ENCODE results near the gene ACAN. TPM values are rescaled to one million over a fixed set of nuclear protein-coding genes. Genes with fewer than 3 reads are reported as not detected.

Gene ACAN
- total and polyA plus RNA-seq, 5 donors: 0.14 to 0.86 (median 0.18) TPM

DNA sequence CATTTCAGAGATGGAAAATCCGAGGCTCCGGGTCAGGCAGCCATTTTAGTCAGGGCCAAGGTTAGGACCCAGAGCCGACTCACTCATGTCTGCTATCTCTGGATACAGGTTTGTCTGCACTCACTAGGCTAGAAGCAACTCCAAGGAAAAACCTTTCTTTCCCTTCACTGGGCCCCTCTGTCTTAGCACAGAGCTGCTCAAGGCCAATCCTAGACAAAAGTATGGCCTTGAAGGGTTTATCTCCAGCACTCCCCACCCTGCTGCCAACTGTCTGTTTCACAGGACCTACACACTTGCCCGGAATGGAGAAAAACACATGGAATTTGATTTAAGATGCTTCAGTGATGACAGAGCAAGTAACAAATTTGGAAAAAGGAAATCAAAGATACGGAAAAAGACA is 25.6 kb downstream of the ACAN start:
- no peaks in the 10 kb centered on the region for H3K4me1 ChIP-seq (ENCODE audit: control insufficient read depth, insufficient read depth, low read length)
- ATAC-seq (no peak), DNase-seq (no peak)
- no peaks in the 10 kb centered on the region for H3K9me3 ChIP-seq (ENCODE audit: control insufficient read depth, low read length)
- H3K27me3 ChIP-seq (ENCODE audit: control insufficient read depth, insufficient read depth): no peaks in the 10 kb centered on the region
- H3K27ac ChIP-seq (ENCODE audit: low read length): no peak overlapping the region
- H3K4me3 ChIP-seq (ENCODE audit: low read length): no peak overlapping the region
- intact Hi-C loops (cut with DNase I): loop anchor here in 1 of 4 donors (10.0 kb wide), 1 partner anchor 174 kb away; no protein-coding TSS in a partner anchor
- WGBS: 75% methylated on average over 5 of the region's 5 CpGs

DNA sequence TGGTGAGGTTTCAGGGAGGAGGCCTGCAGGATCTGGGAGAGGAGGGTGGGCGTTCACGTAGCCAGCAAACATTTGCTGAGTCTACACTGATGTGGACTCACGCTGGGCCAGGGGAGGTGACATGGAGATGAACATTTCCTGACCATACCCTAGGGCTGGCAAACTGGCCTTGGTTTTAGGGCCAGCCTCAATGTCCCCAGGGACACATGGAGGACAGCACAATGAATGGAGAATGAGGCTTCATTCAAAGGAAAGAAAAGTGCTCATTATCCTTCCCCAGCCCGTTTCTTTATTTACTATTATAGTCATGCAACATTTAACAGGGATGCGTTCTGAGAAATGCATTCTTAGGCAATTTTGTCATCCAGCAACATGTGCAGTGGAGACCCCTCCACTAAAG is 26.8 kb downstream of the ACAN start:
- Histone ChIP-seq H3K4me3 (ENCODE audit: low read length) (no peak overlapping the region), H3K9me3 (ENCODE audit: control insufficient read depth, low read length) (no peaks in the 10 kb centered on the region), H3K27ac (ENCODE audit: low read length) (no peak overlapping the region), H3K4me1 (ENCODE audit: control insufficient read depth, insufficient read depth, low read length) (no peaks in the 10 kb centered on the region), H3K27me3 (ENCODE audit: control insufficient read depth, insufficient read depth) (no peaks in the 10 kb centered on the region)
- WGBS: 57% methylated on average over 5 of the region's 5 CpGs
- intact Hi-C loops (cut with DNase I): loop anchor here in 2 of 4 donors (10.0 kb wide), 2 partner anchors 175 to 205 kb away; partner anchors contain the start of gene AEN (in 1 of the 2)
- ATAC-seq: no peak
- DNase-seq: no peak

DNA sequence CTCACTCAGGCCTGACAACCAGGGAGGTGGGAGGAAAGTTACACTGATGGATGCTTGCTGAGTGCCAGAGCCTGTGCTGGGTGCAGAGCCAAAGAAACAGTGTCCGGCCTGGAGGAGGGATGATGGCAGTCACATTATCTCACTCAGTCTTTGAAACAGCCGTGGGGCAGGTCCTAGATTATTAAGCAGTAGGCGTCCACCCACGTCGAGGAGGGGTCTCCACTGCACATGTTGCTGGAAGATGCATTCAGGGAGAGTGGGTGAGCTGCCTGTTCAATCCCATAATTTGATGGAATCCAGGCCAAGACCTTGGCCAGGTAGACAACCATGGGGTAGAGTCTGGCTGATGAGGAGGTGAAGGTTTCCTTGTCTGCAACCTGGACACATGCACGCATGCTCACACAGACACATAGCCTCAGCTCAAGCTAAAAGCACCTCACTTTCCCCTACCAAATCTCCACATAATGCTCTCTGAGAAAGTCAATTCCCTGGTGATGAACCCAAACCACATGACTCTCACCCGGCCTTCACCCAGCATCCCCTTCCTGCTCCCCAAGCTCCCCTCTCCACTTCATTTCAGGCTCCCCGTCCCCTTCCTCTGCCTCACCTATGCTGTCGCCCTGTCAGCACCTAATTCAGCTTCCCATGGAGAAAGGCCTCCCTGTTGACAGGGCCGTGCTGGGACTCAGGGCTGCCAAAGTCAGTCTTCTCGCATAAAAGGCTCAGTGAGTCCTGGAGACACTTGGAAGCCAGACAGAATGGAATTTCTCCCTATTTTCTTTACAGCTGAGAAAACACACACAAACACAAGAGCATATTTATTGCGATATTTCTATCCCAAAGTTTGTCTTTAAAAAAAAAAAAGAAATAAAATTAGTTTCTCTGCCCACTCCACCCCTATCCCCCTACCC is 29.8 kb downstream of the ACAN start:
- Histone ChIP-seq H3K4me1 (ENCODE audit: control insufficient read depth, insufficient read depth, low read length) (no peaks in the 10 kb centered on the region), H3K27ac (ENCODE audit: low read length) (no peak overlapping the region), H3K9me3 (ENCODE audit: control insufficient read depth, low read length) (no peaks in the 10 kb centered on the region), H3K27me3 (ENCODE audit: control insufficient read depth, insufficient read depth) (no peaks in the 10 kb centered on the region), H3K4me3 (ENCODE audit: low read length) (no peak overlapping the region)
- DNase-seq (no peak), ATAC-seq (no peak)
- intact Hi-C loops (cut with DNase I): loop anchor here in 2 of 4 donors (10.0 kb wide), 2 partner anchors 178 to 208 kb away; partner anchors contain the start of gene AEN (in 1 of the 2)
- WGBS: 61% methylated on average over 12 of the region's 12 CpGs

DNA sequence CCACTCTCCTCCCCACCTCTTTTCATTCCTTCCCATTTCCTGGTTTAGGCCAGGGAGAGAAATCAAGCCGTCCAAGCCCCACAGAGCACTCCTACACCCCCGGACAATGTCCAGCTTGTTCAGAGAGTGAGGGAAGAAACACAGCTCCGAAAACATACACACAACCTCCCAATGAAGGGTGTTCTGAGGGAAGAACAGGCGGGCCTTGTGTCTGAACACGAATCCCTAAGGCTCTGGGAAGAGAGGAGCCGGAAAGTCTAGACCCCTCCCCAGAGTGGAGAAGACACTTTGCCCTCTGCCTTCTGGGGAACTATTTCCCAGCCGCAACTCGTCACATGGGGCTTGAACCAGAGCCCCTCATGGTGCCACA is 30.5 kb downstream of the ACAN start:
- intact Hi-C loops (cut with DNase I): loop anchor here in 3 of 4 donors (1.0 to 10.0 kb wide), 4 partner anchors 176 to 209 kb away; partner anchors contain the start of gene AEN (in 1 of the 3)
- WGBS: 47% methylated on average over 8 of the region's 8 CpGs
- no peaks in the 10 kb centered on the region for H3K9me3 ChIP-seq (ENCODE audit: control insufficient read depth, low read length)
- peak in 1 of 2 donors; percentile 23 for ATAC-seq
- no peak overlapping the region for H3K4me3 ChIP-seq (ENCODE audit: low read length)
- no peaks in the 10 kb centered on the region for H3K4me1 ChIP-seq (ENCODE audit: control insufficient read depth, insufficient read depth, low read length)
- no peak for DNase-seq
- no peaks in the 10 kb centered on the region for H3K27me3 ChIP-seq (ENCODE audit: control insufficient read depth, insufficient read depth)
- no peak overlapping the region for H3K27ac ChIP-seq (ENCODE audit: low read length)

DNA sequence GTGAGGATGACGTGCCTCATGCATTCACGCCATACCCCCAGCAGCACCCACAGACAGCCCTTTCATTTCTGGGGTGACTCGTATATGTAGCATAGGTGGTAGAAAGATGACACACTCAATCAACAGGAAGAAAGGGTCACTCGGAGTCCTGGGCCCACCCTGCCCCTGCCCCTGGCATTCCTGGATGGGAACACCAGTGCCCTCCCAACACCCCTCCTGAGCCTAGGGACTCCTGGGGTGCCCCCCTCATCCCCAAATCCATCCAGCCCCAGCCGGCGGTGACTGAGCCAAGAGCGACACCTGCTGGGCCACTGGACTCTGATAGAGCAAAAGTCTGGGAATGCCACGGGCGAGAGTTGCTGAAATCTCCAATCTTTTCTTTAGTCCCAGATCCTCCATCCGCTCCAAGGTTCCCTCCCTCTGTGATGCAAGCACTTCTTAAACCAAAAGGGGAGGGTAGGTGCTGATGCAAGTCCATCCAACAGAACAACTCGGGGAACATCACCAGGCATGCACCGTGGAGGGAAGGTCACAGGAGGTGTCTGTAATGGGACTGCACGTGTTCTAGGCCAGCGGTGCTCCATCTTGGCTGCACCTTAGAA is 31.1 kb downstream of the ACAN start:
- intact Hi-C loops (cut with DNase I): loop anchor here in 3 of 4 donors (1.0 to 10.0 kb wide), 4 partner anchors 177 to 210 kb away; partner anchors contain the start of gene AEN (in 1 of the 3)
- Histone ChIP-seq H3K4me1 (ENCODE audit: control insufficient read depth, insufficient read depth, low read length) (no peaks in the 10 kb centered on the region), H3K27me3 (ENCODE audit: control insufficient read depth, insufficient read depth) (no peaks in the 10 kb centered on the region), H3K4me3 (ENCODE audit: low read length) (no peak overlapping the region), H3K9me3 (ENCODE audit: control insufficient read depth, low read length) (no peaks in the 10 kb centered on the region), H3K27ac (ENCODE audit: low read length) (no peak overlapping the region)
- ATAC-seq: peak; percentile 77 to 81
- 35% methylated on average over 14 of the region's 14 CpGs for WGBS
- DNase-seq: peak; percentile 67 to 83 (median 83)

DNA sequence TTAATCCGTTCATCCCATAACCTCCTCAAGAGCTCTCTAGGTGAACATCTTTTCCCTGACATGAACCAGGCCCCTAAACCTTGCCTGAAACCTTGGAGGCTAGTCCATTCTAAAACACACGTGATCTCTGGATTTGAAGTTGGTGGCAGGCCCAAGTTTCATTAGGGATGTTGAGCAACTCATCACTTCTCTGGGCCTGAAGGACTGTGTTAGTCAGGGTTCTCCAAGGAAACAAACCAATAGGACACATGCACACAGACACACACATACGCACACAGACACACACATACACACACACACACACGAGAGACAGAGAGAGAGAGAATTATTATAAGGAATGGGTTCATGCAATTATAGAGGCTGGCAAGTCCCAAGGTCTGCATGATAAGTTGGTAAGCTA is 31.9 kb downstream of the ACAN start:
- Histone ChIP-seq H3K27ac (ENCODE audit: low read length) (no peak overlapping the region), H3K9me3 (ENCODE audit: control insufficient read depth, low read length) (no peaks in the 10 kb centered on the region), H3K4me3 (ENCODE audit: low read length) (no peak overlapping the region), H3K4me1 (ENCODE audit: control insufficient read depth, insufficient read depth, low read length) (no peaks in the 10 kb centered on the region), H3K27me3 (ENCODE audit: control insufficient read depth, insufficient read depth) (no peaks in the 10 kb centered on the region)
- intact Hi-C loops (cut with DNase I): loop anchor here in 2 of 4 donors (2.0 to 10.0 kb wide), 3 partner anchors 178 to 210 kb away; partner anchors contain the start of gene AEN (in 1 of the 2)
- 85% methylated on average over 4 of the region's 4 CpGs for WGBS
- DNase-seq (no peak), ATAC-seq (no peak)

DNA sequence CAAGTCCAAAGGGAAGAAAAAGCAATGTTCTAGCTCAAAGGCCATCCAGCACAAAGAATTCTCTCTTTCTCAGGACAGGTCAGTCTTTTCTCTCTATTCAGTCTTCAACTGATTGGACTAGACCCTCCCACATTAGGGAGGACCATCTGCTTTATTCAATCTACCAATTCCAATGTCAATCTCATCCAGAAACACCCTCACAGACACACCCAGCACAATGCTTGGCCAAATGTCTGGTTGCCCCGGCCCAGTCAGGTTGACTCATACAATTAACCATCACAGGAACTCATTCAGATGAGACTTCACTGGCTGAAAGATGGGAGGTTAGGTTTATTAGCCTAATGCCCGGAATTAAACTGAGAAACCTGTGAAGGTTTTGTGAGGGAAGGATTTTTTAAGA is 32.4 kb downstream of the ACAN start:
- WGBS: 57% methylated on average over 2 of the region's 2 CpGs
- ATAC-seq (peak in 1 of 2 donors; percentile 19), DNase-seq (no peak)
- Histone ChIP-seq H3K27ac (ENCODE audit: low read length) (no peak overlapping the region), H3K4me1 (ENCODE audit: control insufficient read depth, insufficient read depth, low read length) (no peaks in the 10 kb centered on the region), H3K4me3 (ENCODE audit: low read length) (no peak overlapping the region), H3K27me3 (ENCODE audit: control insufficient read depth, insufficient read depth) (no peaks in the 10 kb centered on the region), H3K9me3 (ENCODE audit: control insufficient read depth, low read length) (no peaks in the 10 kb centered on the region)
- intact Hi-C loops (cut with DNase I): loop anchor here in 2 of 4 donors (2.0 to 10.0 kb wide), 3 partner anchors 179 to 211 kb away; partner anchors contain the start of gene AEN (in 1 of the 2)

DNA sequence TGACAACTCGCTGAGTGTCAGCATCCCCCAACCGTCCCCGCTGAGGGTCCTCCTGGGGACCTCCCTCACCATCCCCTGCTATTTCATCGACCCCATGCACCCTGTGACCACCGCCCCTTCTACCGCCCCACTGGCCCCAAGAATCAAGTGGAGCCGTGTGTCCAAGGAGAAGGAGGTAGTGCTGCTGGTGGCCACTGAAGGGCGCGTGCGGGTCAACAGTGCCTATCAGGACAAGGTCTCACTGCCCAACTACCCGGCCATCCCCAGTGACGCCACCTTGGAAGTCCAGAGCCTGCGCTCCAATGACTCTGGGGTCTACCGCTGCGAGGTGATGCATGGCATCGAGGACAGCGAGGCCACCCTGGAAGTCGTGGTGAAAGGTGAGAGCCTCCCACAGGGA is 35.4 kb downstream of the ACAN start:
- H3K27me3 ChIP-seq (ENCODE audit: control insufficient read depth, insufficient read depth): no peaks in the 10 kb centered on the region
- H3K4me3 ChIP-seq (ENCODE audit: low read length): no peak overlapping the region
- H3K4me1 ChIP-seq (ENCODE audit: control insufficient read depth, insufficient read depth, low read length): no peaks in the 10 kb centered on the region
- DNase-seq (no peak), ATAC-seq (no peak)
- intact Hi-C loops (cut with DNase I): loop anchor here in 2 of 4 donors (10.0 kb wide), 2 partner anchors 184 to 214 kb away; partner anchors contain the start of gene AEN (in 1 of the 2)
- no peaks in the 10 kb centered on the region for H3K9me3 ChIP-seq (ENCODE audit: control insufficient read depth, low read length)
- 84% methylated on average over 18 of the region's 18 CpGs for WGBS
- H3K27ac ChIP-seq (ENCODE audit: low read length): no peak overlapping the region

DNA sequence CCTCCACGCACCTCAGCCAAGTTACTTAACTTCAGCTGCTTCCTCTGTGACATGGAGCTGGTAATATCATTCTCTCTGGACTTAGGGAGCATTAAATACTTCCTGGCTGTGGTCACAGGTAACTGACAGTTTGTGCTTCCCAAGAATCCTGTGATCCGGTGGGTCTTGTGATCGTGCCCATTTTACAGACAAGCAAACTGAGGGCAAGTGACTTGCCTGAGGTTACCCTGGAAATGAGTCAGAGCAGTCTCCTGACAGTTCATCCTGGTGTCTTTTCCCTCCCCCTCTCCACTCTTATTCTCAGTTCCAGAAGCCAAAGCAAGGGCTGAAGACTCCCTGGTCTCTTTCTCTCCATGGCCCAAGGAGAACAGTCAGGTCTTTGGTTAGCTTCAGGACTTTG is 35.9 kb downstream of the ACAN start:
- no peak overlapping the region for H3K4me3 ChIP-seq (ENCODE audit: low read length)
- DNase-seq (no peak), ATAC-seq (no peak)
- WGBS: 82% methylated on average over 3 of the region's 3 CpGs
- no peaks in the 10 kb centered on the region for H3K4me1 ChIP-seq (ENCODE audit: control insufficient read depth, insufficient read depth, low read length)
- no peak overlapping the region for H3K27ac ChIP-seq (ENCODE audit: low read length)
- intact Hi-C loops (cut with DNase I): loop anchor here in 2 of 4 donors (10.0 kb wide), 2 partner anchors 184 to 214 kb away; partner anchors contain the start of gene AEN (in 1 of the 2)
- H3K9me3 ChIP-seq (ENCODE audit: control insufficient read depth, low read length): no peaks in the 10 kb centered on the region
- no peaks in the 10 kb centered on the region for H3K27me3 ChIP-seq (ENCODE audit: control insufficient read depth, insufficient read depth)

DNA sequence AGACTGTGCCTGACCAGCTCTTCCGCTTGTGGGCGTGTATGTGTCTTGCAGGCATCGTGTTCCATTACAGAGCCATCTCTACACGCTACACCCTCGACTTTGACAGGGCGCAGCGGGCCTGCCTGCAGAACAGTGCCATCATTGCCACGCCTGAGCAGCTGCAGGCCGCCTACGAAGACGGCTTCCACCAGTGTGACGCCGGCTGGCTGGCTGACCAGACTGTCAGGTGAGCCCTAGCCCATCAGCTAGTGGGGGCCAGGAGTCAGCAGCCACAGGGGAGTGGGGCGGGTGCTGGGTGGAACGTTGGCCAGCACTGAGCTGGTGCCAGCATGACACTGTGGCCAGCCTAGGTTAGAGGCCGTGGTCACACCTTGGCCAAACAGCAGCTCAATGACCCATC is 36.7 kb downstream of the ACAN start:
- Histone ChIP-seq H3K27me3 (ENCODE audit: control insufficient read depth, insufficient read depth) (no peaks in the 10 kb centered on the region), H3K4me1 (ENCODE audit: control insufficient read depth, insufficient read depth, low read length) (no peaks in the 10 kb centered on the region), H3K9me3 (ENCODE audit: control insufficient read depth, low read length) (no peaks in the 10 kb centered on the region), H3K4me3 (ENCODE audit: low read length) (no peak overlapping the region), H3K27ac (ENCODE audit: low read length) (no peak overlapping the region)
- intact Hi-C loops (cut with DNase I): loop anchor here in 2 of 4 donors (10.0 kb wide), 2 partner anchors 185 to 215 kb away; partner anchors contain the start of gene AEN (in 1 of the 2)
- ATAC-seq (no peak), DNase-seq (no peak)
- WGBS: 88% methylated on average over 16 of the region's 16 CpGs

DNA sequence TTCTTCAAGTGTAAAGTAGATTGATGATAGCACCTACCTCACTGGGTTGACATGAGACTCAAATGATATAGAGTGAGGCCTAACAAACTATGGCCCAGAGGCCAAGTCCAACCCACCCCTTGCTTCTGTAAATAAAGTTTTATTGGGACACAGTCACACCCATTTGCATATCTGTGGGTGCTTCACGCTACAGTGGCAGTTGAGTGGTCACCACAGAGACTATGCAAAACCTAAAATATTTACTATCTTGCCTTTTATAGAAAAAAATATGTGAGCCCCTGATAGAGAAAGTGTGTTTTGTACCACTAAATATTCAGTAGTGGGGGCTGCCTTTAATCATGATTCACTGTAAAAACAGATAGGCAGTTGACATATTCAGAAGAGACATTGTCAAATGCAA is 38.0 kb downstream of the ACAN start:
- Histone ChIP-seq H3K4me1 (ENCODE audit: control insufficient read depth, insufficient read depth, low read length) (no peaks in the 10 kb centered on the region), H3K27me3 (ENCODE audit: control insufficient read depth, insufficient read depth) (no peaks in the 10 kb centered on the region), H3K9me3 (ENCODE audit: control insufficient read depth, low read length) (no peaks in the 10 kb centered on the region), H3K4me3 (ENCODE audit: low read length) (no peak overlapping the region), H3K27ac (ENCODE audit: low read length) (no peak overlapping the region)
- DNase-seq (no peak), ATAC-seq (no peak)
- 93% methylated on average over 1 of the region's 1 CpG for WGBS
- intact Hi-C loops (cut with DNase I): no loop called here
